PFSK-1 (cell line): ENCODE data around the gene GNB1.

Source experiments
- FOXP2 ChIP-seq: optimal IDR thresholded peaks from 2 replicates; pipeline ENCODE3; 2011; ENCODE audit warnings: borderline replicate concordance, control low read depth, inconsistent platforms; ENCODE audit not compliant: insufficient read depth; ENCODE audit errors: extremely low read length, extremely low read depth
- POLR2AphosphoS5 ChIP-seq: IDR thresholded peaks from 2 replicates; pipeline ENCODE4 v1.6.1; 2012; ENCODE audit warnings: low read depth, mild to moderate bottlenecking, control low read depth, low read length, moderate library complexity
- REST ChIP-seq, 2 experiments: IDR thresholded peaks; 2 replicates each; pipeline versions ENCODE4 v1.6.1 to v1.8.0; 2011 to 2012; ENCODE audit warnings: low read depth in 2 of 2, low read length in 2 of 2, control low read depth in 1 of 2, inconsistent platforms in 1 of 2, mild to moderate bottlenecking in 1 of 2, moderate library complexity in 1 of 2; ENCODE audit not compliant: insufficient read depth in 1 of 2
- SIN3A ChIP-seq: IDR thresholded peaks from 2 replicates; pipeline ENCODE4 v1.6.1; 2012; ENCODE audit warnings: mild to moderate bottlenecking, low read length, moderate library complexity, borderline replicate concordance; ENCODE audit not compliant: insufficient read depth
- TAF1 ChIP-seq: IDR thresholded peaks from 2 replicates; pipeline ENCODE4 v1.6.1; 2012; ENCODE audit warnings: low read length, control low read depth, borderline replicate concordance; ENCODE audit not compliant: insufficient read depth

Gene GNB1

DNA sequence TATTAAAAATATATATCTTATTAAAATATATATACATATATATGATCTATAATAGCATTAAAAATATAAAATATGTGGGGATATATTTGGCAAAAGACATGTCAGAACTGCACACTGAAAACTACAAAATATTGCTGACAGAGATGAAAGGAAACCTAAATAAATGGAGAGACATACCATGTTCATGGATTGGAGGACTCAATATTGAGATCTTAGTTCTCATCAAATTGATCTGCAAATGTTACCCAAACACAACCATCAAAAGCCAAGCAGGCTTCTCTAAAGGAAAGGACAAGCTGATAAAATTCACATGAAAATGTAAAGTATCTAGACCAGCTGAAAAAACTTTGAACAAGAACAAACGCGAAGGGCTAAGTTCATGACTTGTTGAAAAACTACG, 119.8 kb downstream of the GNB1 start:
- no peak for TF ChIP-seq FOXP2
- TF ChIP-seq TAF1: no peak
- no peak for TF ChIP-seq SIN3A
- no peak for TF ChIP-seq REST (IDR thresholded peaks at IDR 0.05; ENCODE audit: insufficient read depth in 1 of 2, low read depth in 2 of 2, low read length in 2 of 2)

- no peak for TF ChIP-seq REST (IDR thresholded peaks at IDR 0.05; ENCODE audit: insufficient read depth in 1 of 2, low read depth in 2 of 2, low read length in 2 of 2)
- TF ChIP-seq FOXP2: no peak
- no peak for TF ChIP-seq SIN3A
- TF ChIP-seq POLR2AphosphoS5: no peak
- no peak for TF ChIP-seq TAF1
Observed at GRCh38 chr1:1770102-1770501, 120.8 kb downstream of the GNB1 start.

GRCh38 chr1:1768249-1768992, 122.5 kb downstream of the GNB1 start:
- no peak for TF ChIP-seq SIN3A

- no peak for TF ChIP-seq REST (IDR thresholded peaks at IDR 0.05; ENCODE audit: insufficient read depth in 1 of 2, low read depth in 2 of 2, low read length in 2 of 2)
- no peak for TF ChIP-seq TAF1
- TF ChIP-seq SIN3A: no peak
- no peak for TF ChIP-seq POLR2AphosphoS5
- TF ChIP-seq FOXP2: no peak
Observed at GRCh38 chr1:1764876-1765470, 125.9 kb downstream of the GNB1 start.

GRCh38 chr1:1763657-1764621, 126.9 kb downstream of the GNB1 start:
- no peak for TF ChIP-seq FOXP2
- TF ChIP-seq TAF1: no peak
- no peak for TF ChIP-seq REST (IDR thresholded peaks at IDR 0.05; ENCODE audit: insufficient read depth in 1 of 2, low read depth in 2 of 2, low read length in 2 of 2)
- TF ChIP-seq POLR2AphosphoS5: no peak
- no peak for TF ChIP-seq SIN3A
